Ascending aorta (tissue), 2 donors: Measurements from ENCODE around the gene C2orf78. TPM values are rescaled to one million over a fixed set of nuclear protein-coding genes. Genes with fewer than 3 reads are reported as not detected.

Experiments
- DNase-seq, 2 donors: peaks; one replicate each; pipeline ENCODE4 v3.0.0-alpha.2; 2019; ENCODE audit warnings: low spot score in 2 of 2
- H3K27ac ChIP-seq, 2 donors: fragments of 200-600 bp; sonication (generic); one replicate each; pipeline ENCODE4 v1.5.1; 2016 to 2017; ENCODE audit warnings: mild to moderate bottlenecking in 1 of 2
- H3K27me3 ChIP-seq: fragments of 200-600 bp; sonication (generic); one replicate; pipeline ENCODE4 v1.5.1; 2017
- H3K36me3 ChIP-seq, 2 donors: fragments of 200-600 bp; sonication (generic); one replicate each; pipeline ENCODE4 v1.5.1; 2016
- H3K4me1 ChIP-seq, 2 donors: fragments of 200-600 bp; sonication (generic); one replicate each; pipeline ENCODE4 v1.5.1; 2016 to 2017; ENCODE audit warnings: mild to moderate bottlenecking in 1 of 2
- H3K4me3 ChIP-seq, 2 donors: fragments of 200-600 bp; sonication (generic); one replicate each; pipeline ENCODE4 v1.5.1; 2016 to 2017; ENCODE audit warnings: mild to moderate bottlenecking in 1 of 2
- H3K9me3 ChIP-seq, 2 donors: fragments of 200-600 bp; sonication (generic); one replicate each; pipeline ENCODE4 v1.5.1; 2016
- intact Hi-C: fragments of 100-400 bp; cut with DNase I; formaldehyde crosslinking; loops from one replicate; pipeline ENCODE4 v1.15.1; 2023
- total RNA-seq: library from RNA; depleted of rRNA; stranded (reverse); fragments of >200 nt; gene quantifications from one replicate; pipeline ENCODE4 v1.1.0, GENCODE V29; 2016
- TF ChIP-seq, protein P1 (sequence below), 3 experiments: fragments of 200-600 bp in 2 of 3; fragments of 450-650 bp in 1 of 3; sonication (generic) in 2 of 3; IDR thresholded peaks; one replicate each; pipeline ENCODE4 v1.5.1; 2016 to 2019; ENCODE audit warnings: antibody characterized with exemption in 3 of 3, mild to moderate bottlenecking in 1 of 3, moderate library complexity in 1 of 3

The C2orf78 gene
- total RNA-seq, 1 donor from 2014 or later = not detected

DNA sequence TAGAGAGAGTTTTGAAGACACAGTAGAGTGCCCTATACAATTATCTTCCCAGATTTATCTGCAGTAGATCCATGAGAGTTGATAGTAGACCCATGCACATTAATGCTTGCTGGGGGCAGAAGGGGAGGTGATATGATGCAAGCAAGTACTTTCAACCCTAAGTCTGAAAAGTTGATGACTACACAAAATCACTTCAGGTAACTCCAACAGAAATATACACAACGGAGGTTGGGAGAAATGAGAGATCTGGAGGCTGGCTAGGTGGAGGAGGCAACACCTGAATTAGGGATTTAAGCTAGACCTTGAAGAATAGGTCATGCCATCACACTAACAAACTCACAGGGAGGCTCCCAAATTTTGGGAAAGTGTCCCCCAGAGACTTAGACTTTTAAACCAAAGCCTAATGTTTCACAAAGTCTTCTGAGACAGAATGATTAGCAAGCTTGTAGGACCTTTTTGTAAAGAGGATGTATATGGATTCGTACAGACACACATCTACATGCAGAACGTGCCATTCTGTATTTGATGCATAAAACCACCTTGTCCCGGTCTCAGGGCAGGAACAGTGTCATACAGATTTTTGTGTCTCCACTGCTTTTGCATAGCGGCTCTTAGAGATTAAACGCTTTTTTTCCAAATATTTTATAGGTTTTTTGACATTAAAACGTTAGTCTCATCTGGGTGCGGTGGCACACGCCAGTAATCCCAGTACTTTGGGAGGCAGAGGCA lies 43.8 kb downstream of the C2orf78 start:
- Histone ChIP-seq H3K4me3 (peak overlapping the region; percentile 81 to 91), H3K27me3 (no peaks in the 10 kb centered on the region), H3K36me3 (peaks cover 0 to 5% of the 10 kb centered on the region in 2 donors), H3K9me3 (no peaks in the 10 kb centered on the region), H3K27ac (peak overlapping the region in 1 of 2 donors; percentile 98), H3K4me1 (peaks cover 3 to 10% of the 10 kb centered on the region in 2 donors)
- DNase-seq = no peak
- TF ChIP-seq, protein P1, sequence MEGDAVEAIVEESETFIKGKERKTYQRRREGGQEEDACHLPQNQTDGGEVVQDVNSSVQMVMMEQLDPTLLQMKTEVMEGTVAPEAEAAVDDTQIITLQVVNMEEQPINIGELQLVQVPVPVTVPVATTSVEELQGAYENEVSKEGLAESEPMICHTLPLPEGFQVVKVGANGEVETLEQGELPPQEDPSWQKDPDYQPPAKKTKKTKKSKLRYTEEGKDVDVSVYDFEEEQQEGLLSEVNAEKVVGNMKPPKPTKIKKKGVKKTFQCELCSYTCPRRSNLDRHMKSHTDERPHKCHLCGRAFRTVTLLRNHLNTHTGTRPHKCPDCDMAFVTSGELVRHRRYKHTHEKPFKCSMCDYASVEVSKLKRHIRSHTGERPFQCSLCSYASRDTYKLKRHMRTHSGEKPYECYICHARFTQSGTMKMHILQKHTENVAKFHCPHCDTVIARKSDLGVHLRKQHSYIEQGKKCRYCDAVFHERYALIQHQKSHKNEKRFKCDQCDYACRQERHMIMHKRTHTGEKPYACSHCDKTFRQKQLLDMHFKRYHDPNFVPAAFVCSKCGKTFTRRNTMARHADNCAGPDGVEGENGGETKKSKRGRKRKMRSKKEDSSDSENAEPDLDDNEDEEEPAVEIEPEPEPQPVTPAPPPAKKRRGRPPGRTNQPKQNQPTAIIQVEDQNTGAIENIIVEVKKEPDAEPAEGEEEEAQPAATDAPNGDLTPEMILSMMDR (IDR thresholded peaks at IDR 0.05) = no peak
- intact Hi-C loops = loop anchor here (1.0 to 5.0 kb wide), 9 partner anchors 67 to 629 kb away; partner anchors contain the start of genes DGUOK, INO80B, MOB1A and MTHFD2

DNA sequence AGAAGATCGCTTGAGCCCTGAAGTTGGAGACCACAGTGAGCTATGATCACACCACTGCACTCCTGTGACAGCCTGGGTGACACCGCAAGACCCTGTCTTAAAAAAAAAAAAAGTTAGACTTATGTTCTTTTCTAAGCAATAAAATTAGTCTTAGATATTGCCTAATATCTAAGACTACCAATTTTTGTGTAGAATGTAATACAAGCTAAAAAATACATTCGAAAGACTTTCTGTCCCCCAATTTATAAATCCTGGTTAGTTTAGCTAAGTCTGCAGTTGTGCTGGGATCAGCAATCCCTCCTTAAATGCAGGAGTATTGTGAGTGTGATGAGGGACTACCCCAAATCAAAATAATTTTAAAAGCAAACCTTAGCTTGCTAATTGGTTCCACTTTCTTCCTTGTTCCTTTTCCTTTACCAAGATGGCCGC lies 44.4 kb downstream of the C2orf78 start:
- Histone ChIP-seq H3K4me1 (peaks cover 3 to 10% of the 10 kb centered on the region in 2 donors), H3K36me3 (peaks cover under 1 to 5% of the 10 kb centered on the region in 2 donors), H3K27ac (peak overlapping the region; percentile 98 to 99), H3K4me3 (peak overlapping the region; percentile 81 to 91), H3K27me3 (no peaks in the 10 kb centered on the region), H3K9me3 (no peaks in the 10 kb centered on the region)
- DNase-seq = no peak
- intact Hi-C loops = loop anchor here (1.0 to 5.0 kb wide), 9 partner anchors 66 to 629 kb away; partner anchors contain the start of genes DGUOK, INO80B, MOB1A and MTHFD2
- TF ChIP-seq, protein P1 (IDR thresholded peaks at IDR 0.05) = no peak

DNA sequence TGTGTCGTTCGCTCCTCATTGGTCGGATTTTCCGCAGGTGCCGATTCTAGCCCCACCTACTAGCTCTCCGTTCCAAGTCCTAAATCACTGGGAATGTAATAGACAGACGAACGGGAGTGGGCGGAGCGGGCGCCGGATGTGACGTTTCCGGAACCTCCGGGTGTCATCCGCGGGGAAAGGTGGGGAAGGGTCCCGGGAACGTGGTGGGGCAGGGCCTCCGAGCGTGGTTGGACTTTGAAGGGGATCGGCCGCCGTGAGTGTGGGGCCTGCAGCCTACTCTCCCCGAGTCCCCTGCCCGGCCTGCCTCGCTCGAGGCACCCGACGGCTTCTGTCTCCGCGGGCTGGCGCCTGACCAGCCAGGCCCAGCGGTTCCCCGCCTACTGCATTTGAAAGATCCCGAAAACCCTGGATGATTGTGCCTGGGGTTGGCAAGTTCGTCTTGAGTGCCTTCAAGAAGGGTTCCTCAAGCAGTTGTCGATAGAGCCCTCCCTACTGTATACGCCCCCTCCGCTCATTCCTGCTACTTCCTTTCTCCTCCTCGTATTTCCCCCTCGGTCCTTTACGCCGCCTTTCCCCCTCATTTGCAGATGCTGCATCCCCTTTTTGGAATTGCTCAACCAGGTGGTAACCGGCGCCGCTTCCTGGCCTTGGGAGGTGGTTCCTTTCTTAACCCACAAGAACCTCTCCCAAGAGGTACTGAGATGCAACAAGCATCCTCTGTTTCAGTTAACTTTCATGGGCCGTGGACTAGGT lies 45.0 kb downstream of the C2orf78 start, which contains the start of gene STAMBP:
TSS of gene STAMBP (plus strand) at position 144 of the 753 bp plus-strand sequence. CDS start 1,896 bp downstream, outside the sequence.
- peak within 1 kb of the TSS; percentile 81 to 91 for H3K4me3 ChIP-seq
- peak; percentile 86 to 98 for DNase-seq
- intact Hi-C loops = loop anchor here (1.0 to 5.0 kb wide), 10 partner anchors 66 to 628 kb away; partner anchors contain the start of genes DGUOK, INO80B, MOB1A and MTHFD2
- H3K36me3 ChIP-seq = peaks cover 5% of the 10 kb centered on the region in 2 donors
- H3K27ac ChIP-seq = peak within 1 kb of the TSS; percentile 98 to 99
- peaks cover 3 to 10% of the 10 kb centered on the region in 2 donors for H3K4me1 ChIP-seq
- TF ChIP-seq, protein P1 (IDR thresholded peaks at IDR 0.05) = no peak
- H3K27me3 ChIP-seq = no peaks in the 10 kb centered on the region
- no peaks in the 10 kb centered on the region for H3K9me3 ChIP-seq

DNA sequence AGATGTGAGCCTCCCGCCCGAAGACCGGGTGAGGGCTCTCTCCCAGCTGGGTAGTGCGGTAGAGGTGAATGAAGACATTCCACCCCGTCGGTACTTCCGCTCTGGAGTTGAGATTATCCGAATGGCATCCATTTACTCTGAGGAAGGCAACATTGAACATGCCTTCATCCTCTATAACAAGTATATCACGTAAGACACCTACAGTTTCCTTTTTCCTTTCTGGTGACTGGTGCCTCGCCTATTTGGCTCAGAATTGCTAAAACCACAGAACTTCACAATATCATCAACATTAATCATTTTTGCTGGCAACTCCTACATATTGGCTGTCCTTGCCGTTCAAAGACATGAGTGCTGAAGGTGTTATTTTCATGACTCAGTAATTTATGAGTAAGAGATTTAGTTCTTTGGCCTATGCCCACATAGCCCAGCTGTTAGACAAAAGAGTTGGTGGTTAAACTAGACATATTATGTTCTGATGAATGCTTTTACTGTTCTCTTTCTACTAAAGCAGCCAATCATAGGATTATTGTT lies 47.0 kb downstream of the C2orf78 start:
- TF ChIP-seq, protein P1 (IDR thresholded peaks at IDR 0.05) = no peak
- peaks cover 5 to 9% of the 10 kb centered on the region in 2 donors for H3K36me3 ChIP-seq
- peak overlapping the region in 1 of 2 donors; percentile 99 for H3K27ac ChIP-seq
- no peak for DNase-seq
- no peaks in the 10 kb centered on the region for H3K27me3 ChIP-seq
- peaks cover 3 to 10% of the 10 kb centered on the region in 2 donors for H3K4me1 ChIP-seq
- intact Hi-C loops = no loop called here
- no peaks in the 10 kb centered on the region for H3K9me3 ChIP-seq
- H3K4me3 ChIP-seq = no peak overlapping the region

DNA sequence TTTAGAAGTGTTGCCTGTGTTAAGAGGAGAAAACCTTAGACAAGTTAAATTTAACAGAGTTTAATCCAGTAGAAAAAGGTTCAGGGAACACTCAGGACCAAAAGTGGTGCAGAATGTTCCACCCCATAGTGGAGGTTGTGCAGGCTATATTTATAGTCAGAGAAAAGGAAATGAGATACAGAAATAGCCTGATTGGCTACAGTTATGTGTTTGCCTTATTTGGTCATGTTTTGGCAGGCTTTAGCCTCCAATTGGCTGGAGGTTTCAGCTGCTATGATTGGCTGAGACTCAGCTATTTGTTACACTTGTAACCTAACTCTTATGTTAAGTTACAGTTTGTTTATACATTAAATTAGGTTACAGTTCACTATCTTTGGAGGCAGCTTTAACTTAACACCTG lies 48.9 kb downstream of the C2orf78 start:
- no peak overlapping the region for H3K4me3 ChIP-seq
- H3K27me3 ChIP-seq = no peaks in the 10 kb centered on the region
- H3K9me3 ChIP-seq = no peaks in the 10 kb centered on the region
- intact Hi-C loops = no loop called here
- H3K4me1 ChIP-seq = peaks cover 3 to 10% of the 10 kb centered on the region in 2 donors
- peaks cover 5 to 18% of the 10 kb centered on the region in 2 donors for H3K36me3 ChIP-seq
- peak overlapping the region in 1 of 2 donors; percentile 62 for H3K27ac ChIP-seq
- DNase-seq = no peak
- TF ChIP-seq, protein P1 (IDR thresholded peaks at IDR 0.05) = no peak
